Measurements from ENCODE around the gene CNTRL.

DNA sequence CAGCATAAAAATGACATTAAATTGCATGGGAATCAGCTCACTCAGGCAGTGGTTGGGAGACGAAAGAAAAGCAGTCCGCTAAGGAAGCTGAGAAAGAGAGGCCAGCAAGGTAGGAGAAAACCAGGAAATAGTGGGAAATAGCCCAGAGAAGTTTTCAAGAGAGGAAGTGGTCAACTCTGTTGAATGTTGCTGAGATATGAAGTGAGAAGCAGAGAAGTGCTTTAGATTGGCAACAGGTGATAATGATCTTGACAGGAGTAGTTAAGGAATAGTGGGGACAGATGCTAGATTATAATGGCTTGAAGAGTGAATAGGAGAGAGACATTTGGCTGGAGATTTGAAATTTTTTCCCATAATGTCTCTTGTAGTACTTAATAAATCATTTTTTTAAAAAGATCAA, 30.8 kb downstream of the CNTRL start:
- TF ChIP-seq, protein P1, sequence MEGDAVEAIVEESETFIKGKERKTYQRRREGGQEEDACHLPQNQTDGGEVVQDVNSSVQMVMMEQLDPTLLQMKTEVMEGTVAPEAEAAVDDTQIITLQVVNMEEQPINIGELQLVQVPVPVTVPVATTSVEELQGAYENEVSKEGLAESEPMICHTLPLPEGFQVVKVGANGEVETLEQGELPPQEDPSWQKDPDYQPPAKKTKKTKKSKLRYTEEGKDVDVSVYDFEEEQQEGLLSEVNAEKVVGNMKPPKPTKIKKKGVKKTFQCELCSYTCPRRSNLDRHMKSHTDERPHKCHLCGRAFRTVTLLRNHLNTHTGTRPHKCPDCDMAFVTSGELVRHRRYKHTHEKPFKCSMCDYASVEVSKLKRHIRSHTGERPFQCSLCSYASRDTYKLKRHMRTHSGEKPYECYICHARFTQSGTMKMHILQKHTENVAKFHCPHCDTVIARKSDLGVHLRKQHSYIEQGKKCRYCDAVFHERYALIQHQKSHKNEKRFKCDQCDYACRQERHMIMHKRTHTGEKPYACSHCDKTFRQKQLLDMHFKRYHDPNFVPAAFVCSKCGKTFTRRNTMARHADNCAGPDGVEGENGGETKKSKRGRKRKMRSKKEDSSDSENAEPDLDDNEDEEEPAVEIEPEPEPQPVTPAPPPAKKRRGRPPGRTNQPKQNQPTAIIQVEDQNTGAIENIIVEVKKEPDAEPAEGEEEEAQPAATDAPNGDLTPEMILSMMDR (IDR thresholded peaks at IDR 0.05) = no peak
- no peak for TF ChIP-seq POLR2A (IDR thresholded peaks at IDR 0.05)
